T47D (cell line): ENCODE data around the gene TUBB4B.

Source experiments
- DNase-seq, 2 experiments: peaks; one replicate each; pipeline versions ENCODE4 v3.0.0 to v3.0.0-alpha.2; 2011 to 2012; ENCODE audit warnings: low read depth in 1 of 2, low spot score in 1 of 2
- JUND ChIP-seq: IDR thresholded peaks from 2 replicates; pipeline ENCODE4 v1.6.1; 2012; ENCODE audit warnings: low read depth
- in situ Hi-C: cut with HindIII; loops from 2 replicates; pipeline ENCODE4 v1.10.0; 2016; ENCODE audit warnings: low sequenced_read_pairs, low pct_unique_long_range_greater_than_20kb

Gene TUBB4B

DNA sequence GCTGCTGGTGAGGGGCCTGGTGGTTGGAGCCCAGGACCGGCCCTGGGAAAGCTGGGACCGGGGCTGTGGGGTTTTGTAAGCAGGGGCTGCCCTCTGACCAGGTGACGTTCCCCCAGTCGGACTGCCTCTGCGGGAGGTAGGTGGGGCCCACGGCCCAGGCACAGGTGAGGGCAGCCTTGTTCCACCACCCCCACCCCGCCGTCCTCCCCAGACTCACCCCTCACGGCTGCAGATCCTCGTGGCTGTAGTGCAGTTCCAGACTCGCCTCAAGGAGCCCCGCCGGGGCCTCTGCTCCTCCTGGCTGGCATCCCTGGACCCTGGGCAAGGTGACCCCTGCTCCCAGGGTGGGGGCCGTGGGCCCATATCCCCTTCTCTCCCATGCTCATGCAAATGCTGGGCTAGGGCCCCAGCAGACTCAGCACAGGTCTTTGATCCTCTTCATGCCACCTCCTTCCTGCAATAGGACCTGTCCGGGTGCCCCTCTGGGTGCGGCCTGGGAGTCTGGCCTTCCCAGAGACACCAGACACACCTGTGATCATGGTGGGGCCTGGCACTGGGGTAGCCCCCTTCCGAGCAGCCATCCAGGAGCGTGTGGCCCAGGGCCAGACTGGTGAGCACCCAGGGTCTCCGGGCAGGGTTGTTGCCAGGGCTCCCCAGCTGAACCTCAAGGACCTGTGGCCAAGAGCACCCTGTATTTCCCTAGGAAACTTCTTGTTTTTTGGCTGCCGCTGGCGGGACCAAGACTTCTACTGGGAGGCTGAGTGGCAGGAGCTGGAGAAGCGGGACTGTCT is 25.7 kb upstream of the TUBB4B start:
- TF ChIP-seq JUND: no peak
- no peak for DNase-seq
- in situ Hi-C loops: no loop called here

DNA sequence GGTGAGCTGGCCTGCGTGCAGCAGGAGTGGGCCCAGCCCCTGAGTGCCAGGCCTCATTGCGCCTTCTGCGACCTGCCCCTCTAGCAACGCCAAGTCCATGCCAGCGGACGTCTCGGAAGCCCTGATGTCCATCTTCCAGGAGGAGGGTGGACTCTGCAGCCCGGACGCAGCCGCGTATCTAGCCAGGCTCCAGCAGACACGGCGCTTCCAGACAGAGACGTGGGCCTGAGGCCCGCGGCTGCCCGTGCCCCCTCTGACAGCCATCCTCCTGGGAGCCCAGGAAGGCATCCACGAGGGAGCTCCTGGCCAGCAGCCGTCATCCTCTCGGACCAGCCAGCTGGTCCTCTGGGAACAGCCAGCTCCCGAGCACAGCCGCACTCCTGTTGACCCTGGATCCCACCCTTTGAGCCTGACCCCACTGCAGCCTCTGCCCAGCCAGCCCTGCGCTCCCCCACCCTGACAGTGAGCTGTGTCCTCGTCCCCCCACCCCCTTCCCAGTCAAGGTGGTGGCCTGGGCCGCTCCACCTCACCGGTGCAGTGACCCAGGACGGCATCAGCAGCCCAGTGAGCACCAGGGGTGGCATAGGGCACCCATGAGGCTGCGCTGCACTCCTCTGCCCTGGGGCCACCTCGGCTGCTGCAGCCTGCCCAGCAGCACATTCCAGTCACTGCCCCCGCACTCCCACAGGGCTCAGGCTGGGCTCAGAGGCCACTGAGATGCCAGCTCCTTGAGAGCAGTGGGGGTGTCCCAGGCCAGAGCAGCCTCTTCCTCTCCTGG is 24.7 kb upstream of the TUBB4B start:
- no peak for DNase-seq
- in situ Hi-C loops: no loop called here
- TF ChIP-seq JUND: no peak

DNA sequence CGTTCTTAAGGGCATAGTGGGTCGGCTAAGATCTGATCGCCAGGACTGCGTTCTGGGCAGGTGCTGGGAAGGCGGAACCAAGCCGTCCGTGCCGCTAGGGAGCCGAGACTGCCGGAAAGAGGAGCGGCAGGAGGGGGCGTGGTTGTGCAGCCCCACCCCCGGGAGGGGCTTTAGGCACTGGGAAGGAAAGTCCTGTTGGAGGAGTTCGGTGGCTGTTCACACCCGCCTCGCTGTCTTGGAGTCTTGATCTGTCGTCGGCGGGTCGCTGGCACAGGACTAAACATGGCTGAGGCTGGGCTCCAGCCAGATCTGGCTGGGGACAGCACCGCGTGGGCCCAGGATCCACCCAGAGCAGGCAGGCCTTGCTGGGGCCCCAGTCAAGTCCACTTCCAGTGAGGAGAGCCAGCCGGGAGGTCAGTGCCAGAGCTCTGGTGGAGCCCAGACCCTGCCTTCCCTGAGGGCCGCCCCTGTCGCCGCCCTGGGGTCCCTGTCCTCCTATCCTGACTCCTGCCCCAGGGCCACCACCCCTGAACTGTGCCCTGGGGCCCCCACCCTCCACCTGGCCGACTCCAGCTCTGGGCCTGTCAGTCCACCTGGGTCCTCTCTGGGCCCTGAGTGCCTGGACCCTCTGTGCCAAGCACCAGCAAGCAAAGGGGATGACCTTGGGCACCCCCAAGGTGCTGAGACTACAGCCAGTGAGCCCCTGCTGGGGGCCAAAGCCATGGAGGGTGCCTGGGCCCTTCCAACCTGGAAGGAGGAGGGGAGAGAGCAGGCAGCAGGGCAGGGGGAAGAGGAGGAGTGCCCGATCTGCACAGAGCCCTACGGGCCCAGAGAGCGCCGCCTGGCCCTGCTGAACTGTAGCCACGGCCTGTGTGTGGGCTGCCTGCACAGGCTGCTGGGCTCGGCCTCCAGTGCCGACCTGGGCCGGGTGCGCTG is 23.5 kb upstream of the TUBB4B start:
- in situ Hi-C loops: no loop called here
- peak; percentile 97 to 99 for DNase-seq
- TF ChIP-seq JUND: no peak

DNA sequence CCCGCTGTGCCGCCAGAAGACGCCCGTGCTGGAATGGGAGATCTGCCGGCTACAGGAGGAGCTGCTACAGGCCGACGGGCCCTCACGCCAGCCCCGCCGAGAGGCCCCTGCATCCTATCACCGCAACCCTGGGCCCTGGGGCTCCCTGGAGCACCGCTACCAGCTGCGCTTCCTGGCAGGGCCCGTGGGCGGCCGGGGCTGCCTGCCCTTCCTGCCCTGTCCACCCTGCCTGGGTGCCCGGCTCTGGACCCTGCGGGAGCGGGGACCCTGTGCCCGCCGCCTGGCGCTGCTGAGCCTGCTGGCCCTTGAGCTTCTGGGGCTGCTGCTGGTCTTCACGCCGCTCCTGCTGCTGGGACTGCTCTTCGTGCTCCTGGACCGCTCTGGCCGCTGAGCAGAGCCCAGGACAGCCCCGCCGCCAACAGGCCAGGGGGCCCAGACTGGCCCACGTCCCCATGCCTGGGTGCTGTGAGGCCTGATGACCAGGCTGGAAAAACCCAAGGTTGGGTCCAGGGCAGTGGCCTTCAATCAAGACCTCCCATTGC is 22.8 kb upstream of the TUBB4B start:
- DNase-seq: no peak
- in situ Hi-C loops: no loop called here
- TF ChIP-seq JUND: no peak

DNA sequence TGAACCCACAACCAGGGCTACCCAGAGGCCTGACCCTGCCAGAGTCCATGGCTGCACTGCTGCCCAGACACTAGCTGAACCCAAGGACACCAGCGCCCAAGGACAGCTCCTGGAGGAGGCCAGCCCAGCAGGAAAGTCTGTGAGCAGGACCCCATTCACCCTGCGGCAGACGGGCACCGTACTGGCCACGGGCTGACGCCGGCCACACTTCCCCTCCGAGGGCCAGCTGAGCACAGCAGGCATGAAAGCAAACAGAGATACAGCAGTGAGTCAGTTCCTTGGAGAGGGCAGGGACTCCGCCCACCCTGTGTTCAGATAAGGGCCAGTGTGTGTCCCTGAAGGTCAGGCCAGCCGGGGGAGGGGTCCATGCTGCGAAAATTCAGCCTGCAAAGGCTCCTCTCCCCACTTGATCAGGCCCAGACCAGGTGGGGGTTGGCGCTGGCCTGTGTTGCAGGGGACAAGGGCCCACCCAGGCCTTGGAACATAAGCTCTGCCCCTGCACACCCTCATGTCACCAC is 22.3 kb upstream of the TUBB4B start:
- in situ Hi-C loops: no loop called here
- no peak for DNase-seq
- TF ChIP-seq JUND: no peak

DNA sequence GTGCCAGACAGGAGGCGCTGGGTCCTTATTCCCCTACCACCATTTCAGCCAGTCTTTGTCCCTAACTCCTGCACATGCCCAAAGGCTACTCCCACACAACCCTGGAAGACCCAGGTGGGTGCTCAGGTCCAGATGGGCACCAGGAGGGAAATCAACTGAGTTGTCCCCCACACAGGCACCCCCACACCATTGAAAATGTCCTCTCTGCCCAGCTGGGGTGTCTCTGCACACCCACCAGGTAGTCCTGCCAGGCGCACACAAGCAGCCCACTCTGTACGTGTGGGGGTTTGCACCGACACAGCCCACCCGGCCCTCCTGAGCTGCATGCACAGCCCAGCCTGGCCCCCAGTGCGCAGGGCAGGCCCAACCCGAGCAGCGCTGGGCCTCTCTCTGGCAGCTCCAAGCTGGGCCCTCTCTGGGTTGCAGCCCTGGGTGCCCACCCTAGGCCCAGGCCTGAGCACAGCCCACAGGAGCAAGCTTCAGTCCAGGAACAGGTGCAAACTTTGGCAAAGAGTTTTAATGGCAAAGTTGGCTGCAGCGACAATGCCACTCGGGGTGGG is 21.2 kb upstream of the TUBB4B start:
- no peak for TF ChIP-seq JUND
- in situ Hi-C loops: no loop called here
- DNase-seq: no peak

DNA sequence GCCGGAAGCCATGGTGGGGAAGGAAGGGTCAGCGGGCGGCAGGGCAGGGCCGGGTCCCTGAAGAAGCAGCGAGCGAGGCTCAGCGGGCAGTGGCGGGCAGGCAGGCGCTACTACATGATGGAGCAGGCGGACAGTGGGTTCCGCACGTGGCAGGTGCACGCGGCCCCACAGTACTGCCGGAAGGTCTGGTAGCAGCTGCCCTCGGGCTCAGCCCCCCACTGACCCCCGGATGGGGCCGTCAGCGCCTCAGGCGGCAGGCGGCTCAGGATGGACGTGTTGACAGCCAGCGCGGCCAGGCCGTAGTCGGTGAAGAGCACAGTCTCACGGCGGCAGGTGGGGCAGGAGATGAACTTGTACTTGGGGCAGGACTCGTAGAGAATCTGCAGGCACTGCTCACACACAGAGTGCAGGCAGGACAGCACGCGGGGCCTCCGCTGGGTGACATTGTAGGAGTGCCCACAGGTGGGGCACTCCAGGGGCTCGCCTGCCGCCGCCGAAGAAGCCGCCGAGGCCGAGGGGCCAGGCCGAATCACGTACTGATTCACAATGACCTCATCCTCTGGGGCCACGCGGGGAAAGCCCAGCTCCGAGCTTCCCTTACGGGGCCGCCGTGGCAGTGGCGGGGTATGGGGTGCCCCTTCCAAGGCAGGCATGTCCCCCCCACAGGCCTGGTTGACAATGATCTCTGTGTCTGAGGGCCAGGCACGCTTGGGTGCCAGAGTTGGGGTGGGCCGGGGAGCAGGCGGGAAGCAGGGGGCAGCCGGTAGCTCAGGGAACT is 20.6 kb upstream of the TUBB4B start:
- DNase-seq: no peak
- no peak for TF ChIP-seq JUND
- in situ Hi-C loops: no loop called here

DNA sequence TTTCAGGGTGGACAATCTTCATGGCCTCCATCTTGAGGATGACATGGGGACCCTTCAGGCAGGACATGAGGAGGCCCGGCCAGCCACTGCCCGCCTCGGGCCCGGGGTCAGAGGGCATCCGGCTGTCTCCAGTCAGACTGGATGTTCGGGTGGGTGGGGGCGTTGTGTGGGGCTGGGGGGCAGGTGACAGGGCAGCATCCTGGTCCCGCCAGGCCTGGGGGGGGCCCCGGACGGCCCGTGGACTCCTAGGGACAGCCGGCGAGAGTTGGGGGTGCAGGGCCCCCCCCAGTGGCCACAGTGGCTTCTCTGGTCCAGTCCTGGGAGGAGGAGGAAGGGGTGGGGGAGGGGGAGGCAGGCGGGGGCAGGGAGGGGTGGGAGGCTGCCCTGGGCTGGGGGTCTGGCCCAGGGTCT is 20.0 kb upstream of the TUBB4B start:
- no peak for DNase-seq
- in situ Hi-C loops: no loop called here
- no peak for TF ChIP-seq JUND

DNA sequence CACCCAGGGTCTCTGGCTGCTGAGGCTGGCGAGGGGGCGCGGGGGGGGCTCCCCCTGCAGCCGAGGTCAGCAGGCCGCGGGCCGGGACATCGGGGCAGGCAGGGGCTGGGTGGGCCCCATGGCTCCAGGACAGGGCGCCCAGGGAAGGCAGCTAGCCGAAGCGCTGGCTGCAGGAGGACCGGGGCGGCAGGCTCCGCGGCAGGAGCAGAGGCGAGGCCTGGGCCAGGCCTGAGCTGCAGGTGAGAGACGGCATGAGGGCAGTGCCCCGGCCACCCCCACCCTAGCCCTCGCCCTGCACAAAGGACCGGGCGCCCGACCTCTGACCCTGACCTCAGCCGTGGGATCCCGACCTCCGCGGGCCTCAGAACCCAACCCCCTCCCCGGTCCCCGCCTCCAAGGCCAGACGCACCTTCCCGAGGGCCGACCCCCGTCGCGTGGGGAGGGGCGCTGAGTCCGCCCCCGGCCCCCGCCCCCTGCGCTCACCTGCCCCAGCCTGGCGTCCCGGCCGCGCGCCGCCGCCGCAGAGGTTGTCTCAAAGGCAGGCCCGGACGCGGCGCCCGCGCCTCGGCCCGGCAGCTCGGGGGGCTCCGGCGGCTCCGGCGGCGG is 19.5 kb upstream of the TUBB4B start:
- in situ Hi-C loops: no loop called here
- peak in 1 of 2 experiments; percentile 55 for DNase-seq
- TF ChIP-seq JUND: no peak

DNA sequence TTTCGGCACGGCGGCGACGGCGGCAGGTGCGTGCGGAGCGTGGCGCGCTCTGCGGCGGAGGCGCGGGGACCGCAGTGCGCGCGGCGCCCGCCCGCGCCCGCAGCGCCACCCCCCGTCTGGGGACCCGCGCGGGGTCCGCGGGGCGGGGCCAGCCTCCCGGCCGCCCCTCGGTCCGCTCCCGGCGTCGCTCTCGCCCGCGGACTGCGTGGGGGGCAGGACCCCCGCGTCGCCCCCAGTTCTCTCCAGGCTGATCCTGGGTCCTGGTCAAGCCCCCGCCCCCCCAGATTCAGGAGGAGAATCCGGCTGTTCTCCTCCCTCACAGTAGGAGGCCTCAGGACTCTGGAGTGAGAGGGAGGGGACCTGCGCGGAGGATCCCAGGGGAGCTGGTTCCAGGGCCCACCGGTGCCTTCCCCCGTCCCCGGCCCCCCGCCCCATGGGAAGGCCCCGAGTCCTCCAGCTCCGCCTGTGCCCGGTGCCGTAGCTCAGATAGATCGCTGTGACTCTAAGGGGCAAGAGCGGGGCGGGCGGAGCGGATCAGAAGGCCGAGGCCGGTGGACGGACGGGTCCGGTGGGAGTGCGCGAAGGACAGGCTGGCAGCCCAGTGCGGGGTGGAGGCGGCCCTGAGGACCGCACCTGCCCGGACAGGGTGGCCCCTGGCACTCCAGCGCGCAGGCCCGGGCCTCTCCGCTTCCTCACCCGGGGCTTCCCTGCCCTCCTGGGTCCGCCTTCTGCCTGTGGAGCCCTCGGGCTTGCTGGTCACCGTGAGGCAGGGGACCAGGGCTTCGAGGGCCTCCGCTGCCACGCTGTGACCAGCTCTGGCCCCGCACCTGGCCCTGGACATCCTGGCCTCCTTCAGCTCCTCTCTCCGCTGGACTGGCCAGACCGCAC is 18.7 kb upstream of the TUBB4B start, which contains the start of gene RNF208:
Gene RNF208, minus strand, starts transcription at position 51 of the 888 bp plus-strand sequence. CDS start 1,028 bp downstream, outside the sequence.
- no peak for TF ChIP-seq JUND
- in situ Hi-C loops: no loop called here
- DNase-seq: peak in 1 of 2 experiments; percentile 70
